Ascending aorta (tissue), 2 donors: Measurements from ENCODE around the gene RBM20. TPM values are rescaled to one million over a fixed set of nuclear protein-coding genes. Genes with fewer than 3 reads are reported as not detected.

Experiments used
- DNase-seq, 2 donors: peaks; one replicate each; pipeline ENCODE4 v3.0.0-alpha.2; 2019; ENCODE audit warnings: low spot score in 2 of 2
- H3K27ac ChIP-seq, 2 donors: fragments of 200-600 bp; sonication (generic); one replicate each; pipeline ENCODE4 v1.5.1; 2016 to 2017; ENCODE audit warnings: mild to moderate bottlenecking in 1 of 2
- H3K27me3 ChIP-seq: fragments of 200-600 bp; sonication (generic); one replicate; pipeline ENCODE4 v1.5.1; 2017
- H3K36me3 ChIP-seq, 2 donors: fragments of 200-600 bp; sonication (generic); one replicate each; pipeline ENCODE4 v1.5.1; 2016
- H3K4me1 ChIP-seq, 2 donors: fragments of 200-600 bp; sonication (generic); one replicate each; pipeline ENCODE4 v1.5.1; 2016 to 2017; ENCODE audit warnings: mild to moderate bottlenecking in 1 of 2
- H3K4me3 ChIP-seq, 2 donors: fragments of 200-600 bp; sonication (generic); one replicate each; pipeline ENCODE4 v1.5.1; 2016 to 2017; ENCODE audit warnings: mild to moderate bottlenecking in 1 of 2
- H3K9me3 ChIP-seq, 2 donors: fragments of 200-600 bp; sonication (generic); one replicate each; pipeline ENCODE4 v1.5.1; 2016
- intact Hi-C: fragments of 100-400 bp; cut with DNase I; formaldehyde crosslinking; loops from one replicate; pipeline ENCODE4 v1.15.1; 2023
- total RNA-seq: library from RNA; depleted of rRNA; stranded (reverse); fragments of >200 nt; gene quantifications from one replicate; pipeline ENCODE4 v1.1.0, GENCODE V29; 2016
- TF ChIP-seq, protein P1 (sequence below), 3 experiments: fragments of 200-600 bp in 2 of 3; fragments of 450-650 bp in 1 of 3; sonication (generic) in 2 of 3; IDR thresholded peaks; one replicate each; pipeline ENCODE4 v1.5.1; 2016 to 2019; ENCODE audit warnings: antibody characterized with exemption in 3 of 3, mild to moderate bottlenecking in 1 of 3, moderate library complexity in 1 of 3

Gene RBM20
- 4.8 TPM for total RNA-seq

DNA sequence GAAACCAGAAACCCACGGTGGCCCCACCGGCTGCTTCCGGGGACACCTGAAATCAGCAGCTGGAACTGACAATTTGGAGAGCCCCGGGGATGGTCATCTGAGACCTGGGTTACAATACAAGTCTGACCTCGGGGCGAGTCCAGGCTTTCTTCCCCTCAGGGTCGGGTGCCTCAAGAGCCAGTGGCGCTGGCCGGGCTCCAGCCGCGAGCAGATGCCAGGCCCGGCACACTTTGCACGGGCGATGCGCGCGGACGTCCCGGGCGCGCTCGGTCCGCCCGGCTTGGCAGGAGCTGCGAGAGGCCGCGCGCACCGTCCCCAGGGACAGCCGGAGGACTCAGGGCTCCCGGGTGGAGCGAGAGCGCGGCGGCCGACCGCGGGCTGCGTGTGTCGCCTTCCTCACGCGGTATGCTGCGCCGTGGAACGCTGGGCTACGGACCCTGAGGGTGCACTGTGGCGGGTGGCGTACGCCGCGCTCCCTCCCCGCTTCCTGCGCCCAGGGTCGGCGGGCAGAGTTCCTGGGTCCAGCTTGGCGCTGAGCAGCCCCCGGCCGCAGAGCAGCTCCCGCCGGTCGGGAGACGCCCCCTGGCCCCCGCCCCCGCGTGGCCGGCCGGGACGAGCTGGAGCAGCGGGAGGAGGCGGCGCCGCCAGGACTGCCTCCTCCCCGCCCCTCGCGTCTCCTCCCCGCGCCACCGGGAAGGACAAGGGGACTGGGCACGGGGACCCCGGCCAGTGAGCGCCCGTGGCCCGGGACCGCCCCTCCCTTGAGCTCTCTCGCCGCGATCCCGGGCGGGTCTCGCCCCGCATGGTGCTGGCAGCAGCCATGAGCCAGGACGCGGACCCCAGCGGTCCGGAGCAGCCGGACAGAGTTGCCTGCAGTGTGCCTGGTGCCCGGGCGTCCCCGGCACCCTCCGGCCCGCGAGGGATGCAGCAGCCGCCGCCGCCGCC, at the start of gene RBM20:
Gene RBM20 (plus strand): TSS at position 684 of the 945 bp plus-strand sequence. CDS start 119 bp downstream, at position 803.
- intact Hi-C loops = loop anchor here (5.0 kb wide), 1 partner anchor 38 kb away; no protein-coding TSS in a partner anchor
- peak within 1 kb of the TSS; percentile 61 to 96 for H3K4me3 ChIP-seq
- no peaks in the 10 kb centered on the region for H3K36me3 ChIP-seq
- no peaks in the 10 kb centered on the region for H3K9me3 ChIP-seq
- peak within 1 kb of the TSS; percentile 72 to 94 for H3K27ac ChIP-seq
- peaks cover 0 to 6% of the 10 kb centered on the region in 2 donors for H3K4me1 ChIP-seq
- peak in 1 of 2 donors; percentile 80 for DNase-seq
- TF ChIP-seq, protein P1, sequence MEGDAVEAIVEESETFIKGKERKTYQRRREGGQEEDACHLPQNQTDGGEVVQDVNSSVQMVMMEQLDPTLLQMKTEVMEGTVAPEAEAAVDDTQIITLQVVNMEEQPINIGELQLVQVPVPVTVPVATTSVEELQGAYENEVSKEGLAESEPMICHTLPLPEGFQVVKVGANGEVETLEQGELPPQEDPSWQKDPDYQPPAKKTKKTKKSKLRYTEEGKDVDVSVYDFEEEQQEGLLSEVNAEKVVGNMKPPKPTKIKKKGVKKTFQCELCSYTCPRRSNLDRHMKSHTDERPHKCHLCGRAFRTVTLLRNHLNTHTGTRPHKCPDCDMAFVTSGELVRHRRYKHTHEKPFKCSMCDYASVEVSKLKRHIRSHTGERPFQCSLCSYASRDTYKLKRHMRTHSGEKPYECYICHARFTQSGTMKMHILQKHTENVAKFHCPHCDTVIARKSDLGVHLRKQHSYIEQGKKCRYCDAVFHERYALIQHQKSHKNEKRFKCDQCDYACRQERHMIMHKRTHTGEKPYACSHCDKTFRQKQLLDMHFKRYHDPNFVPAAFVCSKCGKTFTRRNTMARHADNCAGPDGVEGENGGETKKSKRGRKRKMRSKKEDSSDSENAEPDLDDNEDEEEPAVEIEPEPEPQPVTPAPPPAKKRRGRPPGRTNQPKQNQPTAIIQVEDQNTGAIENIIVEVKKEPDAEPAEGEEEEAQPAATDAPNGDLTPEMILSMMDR (IDR thresholded peaks at IDR 0.05) = no peak
- H3K27me3 ChIP-seq = no peaks in the 10 kb centered on the region

DNA sequence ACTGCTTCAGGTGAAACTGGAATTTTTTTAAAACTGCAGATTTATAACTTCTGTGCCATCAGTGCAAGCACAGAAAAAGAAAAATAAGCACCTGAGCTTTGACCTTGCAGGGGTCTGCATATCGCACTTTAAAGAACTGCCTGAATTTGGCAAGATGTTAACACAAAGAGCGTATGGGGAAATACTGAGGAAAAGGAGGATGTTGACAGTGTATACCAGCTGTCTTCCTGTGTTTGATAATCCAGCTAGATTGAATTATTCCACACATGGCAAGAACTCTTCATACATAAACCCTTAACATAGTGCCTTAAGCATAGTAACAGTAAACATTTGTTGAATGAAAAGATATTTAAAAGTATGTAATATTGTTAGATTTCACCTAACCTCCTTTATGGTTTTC, 46.7 kb upstream of the RBM20 start:
- DNase-seq = no peak
- no peaks in the 10 kb centered on the region for H3K27me3 ChIP-seq
- H3K4me3 ChIP-seq = no peak overlapping the region
- no peak overlapping the region for H3K27ac ChIP-seq
- intact Hi-C loops = no loop called here
- no peaks in the 10 kb centered on the region for H3K4me1 ChIP-seq
- peaks cover 37 to 58% of the 10 kb centered on the region in 2 donors for H3K36me3 ChIP-seq
- TF ChIP-seq, protein P1 (IDR thresholded peaks at IDR 0.05) = no peak
- H3K9me3 ChIP-seq = no peaks in the 10 kb centered on the region

DNA sequence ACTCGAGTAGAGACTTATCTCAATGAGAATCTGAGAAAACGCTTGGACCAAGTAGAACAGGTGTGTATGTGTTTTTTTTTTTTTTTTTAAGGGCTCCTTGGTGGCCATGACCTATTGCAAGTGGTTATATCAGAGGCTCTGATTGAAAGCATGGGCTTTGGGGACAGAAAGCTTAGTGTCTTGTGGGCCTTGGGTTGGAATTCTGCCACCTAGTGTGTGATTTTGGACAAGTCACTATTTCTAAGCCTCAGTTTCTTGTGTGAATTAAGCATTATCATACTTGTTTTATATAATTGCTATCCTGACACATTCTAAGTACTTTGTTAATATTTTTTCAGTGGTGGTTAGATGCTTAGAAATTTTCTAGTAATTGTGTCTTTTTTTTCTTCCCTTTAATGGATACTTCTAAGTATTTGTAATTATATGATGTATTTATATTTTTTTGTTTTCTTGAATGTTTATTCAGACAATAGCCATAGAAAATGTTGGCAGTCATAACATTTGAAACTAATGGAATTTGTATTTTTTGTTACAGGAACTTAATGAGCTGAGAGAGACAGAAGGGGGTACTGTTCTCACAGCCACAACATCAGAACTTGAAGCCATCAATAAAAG, 43.5 kb upstream of the RBM20 start:
- Histone ChIP-seq H3K4me3 (no peak overlapping the region), H3K9me3 (no peaks in the 10 kb centered on the region), H3K27ac (no peak overlapping the region), H3K4me1 (no peaks in the 10 kb centered on the region), H3K36me3 (peaks cover 44 to 53% of the 10 kb centered on the region in 2 donors), H3K27me3 (no peaks in the 10 kb centered on the region)
- DNase-seq = no peak
- intact Hi-C loops = no loop called here
- TF ChIP-seq, protein P1 (IDR thresholded peaks at IDR 0.05) = peak in 2 of 3 experiments; percentile 21 to 36

DNA sequence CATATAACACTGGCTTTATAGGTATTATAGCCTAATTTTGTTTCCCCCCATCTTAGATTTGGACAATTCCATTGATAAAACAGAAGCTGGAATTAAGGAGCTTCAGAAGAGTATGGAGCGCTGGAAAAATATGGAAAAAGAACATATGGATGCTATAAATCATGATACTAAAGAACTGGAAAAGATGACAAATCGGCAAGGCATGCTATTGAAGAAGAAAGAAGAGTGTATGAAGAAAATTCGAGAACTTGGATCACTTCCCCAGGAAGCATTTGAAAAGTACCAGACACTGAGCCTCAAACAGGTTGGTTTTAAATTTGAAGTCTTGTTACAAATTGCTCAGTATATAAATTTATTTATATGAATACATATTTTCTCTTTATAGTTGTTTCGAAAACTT, 42.6 kb upstream of the RBM20 start:
- no peaks in the 10 kb centered on the region for H3K27me3 ChIP-seq
- H3K36me3 ChIP-seq = peaks cover 44 to 59% of the 10 kb centered on the region in 2 donors
- H3K4me3 ChIP-seq = no peak overlapping the region
- TF ChIP-seq, protein P1 (IDR thresholded peaks at IDR 0.05) = no peak
- DNase-seq = no peak
- intact Hi-C loops = no loop called here
- no peaks in the 10 kb centered on the region for H3K9me3 ChIP-seq
- H3K27ac ChIP-seq = no peak overlapping the region
- no peaks in the 10 kb centered on the region for H3K4me1 ChIP-seq

DNA sequence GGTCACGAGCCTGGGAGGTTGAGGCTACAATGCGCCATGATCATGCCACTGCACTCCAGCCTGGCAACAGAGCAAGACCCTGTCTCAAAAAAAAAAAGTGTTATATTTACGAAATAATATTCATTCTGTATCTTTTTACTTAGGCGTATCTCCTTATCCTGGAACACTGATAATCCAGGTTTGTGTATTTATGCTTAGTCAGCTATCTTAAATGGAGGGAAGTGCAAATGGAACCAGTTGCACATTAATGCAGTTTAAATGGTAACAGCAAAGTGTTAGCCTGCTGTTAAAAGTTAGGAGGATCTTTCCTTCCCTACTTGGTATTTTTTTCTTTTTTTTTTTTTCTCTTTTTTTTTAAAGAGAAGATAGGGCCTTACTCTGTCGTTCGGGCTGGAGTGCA, 36.0 kb upstream of the RBM20 start:
- intact Hi-C loops = no loop called here
- H3K4me3 ChIP-seq = no peak overlapping the region
- no peaks in the 10 kb centered on the region for H3K4me1 ChIP-seq
- TF ChIP-seq, protein P1 (IDR thresholded peaks at IDR 0.05) = no peak
- H3K36me3 ChIP-seq = peaks cover 16 to 21% of the 10 kb centered on the region in 2 donors
- no peaks in the 10 kb centered on the region for H3K9me3 ChIP-seq
- H3K27ac ChIP-seq = no peak overlapping the region
- no peak for DNase-seq
- no peaks in the 10 kb centered on the region for H3K27me3 ChIP-seq
